HG03095 (cell line): ENCODE measurements around the gene MAPK10.
"Not testable (repeated sequence)": the region's sequence is repeated elsewhere in the genome, so short reads cannot be mapped to it uniquely, and the experiment has no call there.

Experiments
- ATAC-seq: cut with Tn5 transposase; IDR thresholded peaks from one replicate; pipeline ENCODE4 v1.9.1; 2021; ENCODE audit warnings: moderate library complexity; ENCODE audit not compliant: unreplicated experiment

MAPK10 gene

DNA sequence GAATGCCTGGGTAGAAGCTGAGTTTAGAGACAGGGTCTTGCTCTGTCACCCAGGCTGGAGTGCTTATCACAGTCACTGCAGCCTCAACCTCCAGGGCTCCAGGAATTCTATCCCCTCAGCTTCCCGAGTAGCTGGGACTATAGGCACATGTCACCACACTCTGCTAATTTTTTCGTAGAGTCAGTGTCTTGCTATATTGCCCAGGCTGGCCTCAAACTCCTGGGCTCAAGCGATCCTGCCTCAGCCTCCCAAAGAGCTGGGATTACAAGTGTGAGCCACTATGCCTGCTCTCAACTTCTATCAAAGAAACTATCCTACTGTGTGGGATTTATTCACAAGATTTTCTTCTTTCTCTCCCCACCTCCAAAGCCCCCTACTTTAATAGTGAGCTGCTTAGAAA is 15.7 kb downstream of the MAPK10 start:
- ATAC-seq = no peak

- no peak for ATAC-seq
Observed at GRCh38 chr4:86338989-86339388, 20.9 kb downstream of the MAPK10 start.

DNA sequence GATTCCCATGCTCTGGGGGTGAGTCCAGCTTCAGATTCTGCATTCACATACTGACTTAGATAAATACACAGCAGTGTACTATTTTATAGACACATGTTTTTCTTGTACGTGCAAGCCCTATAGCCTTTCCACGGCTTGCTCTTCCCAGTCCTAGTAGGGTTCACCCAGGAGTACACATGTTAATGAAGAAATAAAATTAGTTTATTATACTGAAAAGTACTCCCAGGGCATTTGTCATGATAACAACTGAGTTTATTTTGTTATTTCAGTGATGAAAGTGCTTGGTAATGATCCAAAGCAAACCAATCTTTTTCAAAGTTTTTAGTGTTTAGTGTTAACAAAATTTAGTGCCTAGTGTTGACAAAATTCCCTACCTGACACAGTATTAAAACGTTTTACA is 21.3 kb downstream of the MAPK10 start:
- ATAC-seq = no peak

GRCh38 chr4:86334020-86334750 is 25.7 kb downstream of the MAPK10 start:
- no peak for ATAC-seq

DNA sequence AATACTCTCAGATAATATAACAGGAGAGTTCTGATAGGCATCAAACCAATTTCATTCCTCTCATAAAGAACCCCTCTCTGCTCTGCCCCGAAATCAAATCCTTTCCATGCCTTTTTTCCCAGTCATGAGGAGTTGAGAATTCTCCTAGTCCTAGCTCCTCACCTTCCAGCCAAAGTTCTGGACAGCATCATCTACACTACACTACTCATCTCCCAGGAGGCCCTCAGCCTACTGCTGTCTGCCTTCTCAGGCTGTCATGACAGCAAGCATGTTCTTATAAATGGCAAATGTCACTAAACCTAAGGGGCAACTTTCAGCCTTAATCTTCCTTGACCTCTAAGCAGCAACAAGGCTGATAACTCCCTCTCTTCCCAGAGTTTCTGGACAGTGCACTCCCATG is 26.6 kb downstream of the MAPK10 start:
- ATAC-seq = no peak

GRCh38 chr4:86330961-86331742 is 28.7 kb downstream of the MAPK10 start:
- no peak for ATAC-seq

DNA sequence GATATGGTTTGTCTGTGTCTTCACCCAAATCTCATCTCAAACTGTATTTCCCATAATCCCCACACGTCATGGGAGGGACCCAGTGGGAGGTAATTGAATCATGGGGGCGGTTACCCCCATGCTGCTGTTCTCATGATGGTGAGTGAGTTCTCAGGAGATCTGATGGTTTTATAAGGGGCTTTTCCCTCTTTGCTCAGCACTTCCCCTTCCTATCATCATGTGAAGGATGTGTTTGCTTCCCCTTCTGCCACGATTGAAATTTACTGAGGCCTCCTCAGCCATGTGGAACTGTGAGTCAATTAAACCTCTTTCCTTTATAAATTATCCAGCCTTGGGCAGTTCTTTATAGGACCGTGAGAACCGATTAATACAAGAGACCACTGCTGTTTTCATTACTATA is 29.4 kb downstream of the MAPK10 start:
- ATAC-seq = not testable (repeated sequence)

DNA sequence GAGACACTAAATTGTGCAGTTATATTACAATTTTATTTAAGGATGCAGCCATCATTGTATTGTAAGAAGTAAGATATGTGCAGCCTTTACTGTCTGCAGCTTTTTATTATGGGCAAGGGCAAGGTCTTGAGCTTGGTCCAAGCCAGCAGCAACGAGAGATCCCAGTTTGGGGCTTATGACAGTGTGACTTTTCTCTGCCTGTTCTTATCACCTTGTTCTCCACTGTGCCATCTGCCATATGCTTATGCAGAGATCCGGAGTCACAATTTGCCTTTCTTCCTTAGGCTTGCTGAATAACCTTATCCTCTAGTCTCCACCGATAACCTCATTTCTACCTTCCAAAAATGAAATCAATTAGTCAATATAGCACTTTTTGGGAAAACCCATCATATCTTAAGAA is 30.4 kb downstream of the MAPK10 start:
- ATAC-seq = no peak

DNA sequence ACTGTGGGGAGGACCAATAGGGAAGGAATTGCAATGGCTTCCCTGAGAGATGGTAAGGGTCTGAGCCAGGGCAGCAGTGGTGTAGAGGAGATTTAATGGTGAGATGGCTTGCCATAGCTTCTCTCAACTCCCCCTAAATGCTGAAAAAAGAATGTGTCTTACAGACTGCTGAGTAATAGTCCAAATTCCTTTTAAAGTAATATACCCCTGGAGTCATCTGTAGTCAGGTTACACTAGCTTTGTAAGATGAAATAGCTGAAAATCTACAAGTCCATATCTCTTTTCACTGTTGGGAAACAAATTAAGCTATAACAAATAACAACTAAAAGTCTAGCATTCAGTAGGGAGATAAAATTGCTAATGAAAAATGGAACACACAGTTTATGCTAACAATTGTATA is 33.5 kb downstream of the MAPK10 start:
- no peak for ATAC-seq

GRCh38 chr4:86319390-86319789 is 40.5 kb downstream of the MAPK10 start:
- ATAC-seq = no peak

DNA sequence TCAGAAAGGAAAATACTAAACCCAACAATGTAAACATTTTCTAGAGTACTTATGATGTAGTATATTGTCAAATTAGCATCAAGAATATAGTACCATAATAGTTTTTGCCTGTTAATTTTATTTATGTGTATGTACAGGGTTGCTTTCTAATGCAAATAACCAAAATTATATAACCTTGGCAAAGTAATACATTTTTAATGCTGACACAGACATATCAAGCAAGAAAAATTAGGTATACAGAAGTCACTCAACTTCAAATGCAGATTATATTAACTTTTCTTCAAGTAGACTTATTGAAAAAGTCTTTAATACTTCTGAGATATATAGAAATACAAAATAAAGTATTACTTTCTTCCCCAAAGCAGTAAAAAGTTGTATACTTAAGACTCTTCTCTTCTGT is 44.3 kb downstream of the MAPK10 start:
- ATAC-seq = no peak

- ATAC-seq = no peak
Observed at GRCh38 chr4:86313656-86314055, 46.2 kb downstream of the MAPK10 start.

GRCh38 chr4:86307432-86307831 is 52.4 kb downstream of the MAPK10 start:
- ATAC-seq = no peak

DNA sequence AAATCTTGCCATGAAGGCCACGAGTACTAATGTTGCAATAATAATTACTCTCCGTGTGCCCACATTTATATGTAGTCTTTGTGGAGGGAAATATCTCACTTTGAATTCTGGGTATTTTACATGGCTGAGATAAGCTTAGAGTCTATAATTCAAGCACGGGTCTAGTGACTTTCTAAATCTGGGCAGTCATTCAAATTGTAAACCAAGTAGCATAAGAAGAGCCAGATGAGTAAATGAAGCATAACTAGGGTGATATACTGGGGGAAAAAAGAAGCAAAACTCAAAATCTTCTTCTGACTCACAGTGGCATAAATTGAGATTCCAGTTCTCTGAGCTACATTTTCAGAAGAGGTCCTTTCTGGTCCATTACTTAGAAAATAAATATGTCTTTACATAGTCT is 53.0 kb downstream of the MAPK10 start:
- no peak for ATAC-seq

DNA sequence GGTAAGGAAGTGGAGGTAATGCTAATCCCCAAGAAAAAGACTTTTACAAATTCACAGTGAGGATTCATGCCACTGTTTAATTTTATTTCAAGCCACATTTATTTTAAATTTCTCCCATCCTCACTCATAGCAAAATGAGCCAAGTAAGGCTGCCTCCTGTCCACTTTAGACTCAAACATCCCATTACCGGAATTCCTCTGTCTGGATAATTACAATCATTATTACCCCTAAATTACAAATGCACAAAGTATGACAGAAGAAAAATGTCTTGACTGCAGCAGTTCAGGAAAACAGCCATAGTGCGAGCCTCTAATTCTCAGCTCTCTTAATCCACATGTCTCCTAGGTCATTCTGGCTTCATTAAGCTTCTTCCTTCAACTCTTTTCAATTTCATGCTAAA is 57.0 kb downstream of the MAPK10 start:
- no peak for ATAC-seq

DNA sequence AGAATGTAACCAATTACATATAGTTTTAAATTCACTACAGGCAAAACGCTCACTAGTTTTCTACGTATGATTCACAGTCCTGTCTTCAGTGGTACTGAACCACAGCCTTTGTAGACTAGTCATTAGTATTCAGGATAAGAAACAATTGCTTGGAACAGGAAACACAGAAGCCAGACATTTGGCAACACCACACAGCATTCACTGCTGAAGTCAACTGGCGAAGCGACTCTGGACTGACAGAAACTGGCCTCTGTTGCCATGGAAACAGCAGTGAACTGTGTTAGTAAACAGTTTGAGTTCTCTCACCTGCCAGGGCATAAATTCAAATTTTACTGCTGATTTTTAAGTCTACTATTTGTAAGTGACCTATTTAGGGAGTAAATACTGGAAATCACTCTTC is 57.6 kb downstream of the MAPK10 start:
- no peak for ATAC-seq

DNA sequence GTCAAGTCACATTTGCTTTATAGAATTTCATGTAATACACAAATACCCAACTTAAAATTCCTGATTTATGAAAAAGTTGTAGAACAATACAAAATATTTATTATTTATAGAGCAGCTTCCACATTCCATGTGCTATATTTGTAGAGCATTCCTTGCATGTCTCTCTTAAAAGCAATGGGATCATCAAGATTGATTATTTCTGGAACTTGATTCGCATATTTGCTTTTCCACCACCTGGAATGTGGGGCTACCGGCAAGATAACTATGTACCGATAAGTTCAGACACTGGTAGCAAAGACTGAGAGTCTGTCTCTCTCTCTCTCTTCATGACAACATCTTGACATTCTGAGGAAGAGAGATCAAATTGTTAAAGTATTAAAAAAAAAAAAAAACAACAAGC is 59.3 kb downstream of the MAPK10 start:
- no peak for ATAC-seq

GRCh38 chr4:86296865-86297264 is 63.0 kb downstream of the MAPK10 start:
- no peak for ATAC-seq

DNA sequence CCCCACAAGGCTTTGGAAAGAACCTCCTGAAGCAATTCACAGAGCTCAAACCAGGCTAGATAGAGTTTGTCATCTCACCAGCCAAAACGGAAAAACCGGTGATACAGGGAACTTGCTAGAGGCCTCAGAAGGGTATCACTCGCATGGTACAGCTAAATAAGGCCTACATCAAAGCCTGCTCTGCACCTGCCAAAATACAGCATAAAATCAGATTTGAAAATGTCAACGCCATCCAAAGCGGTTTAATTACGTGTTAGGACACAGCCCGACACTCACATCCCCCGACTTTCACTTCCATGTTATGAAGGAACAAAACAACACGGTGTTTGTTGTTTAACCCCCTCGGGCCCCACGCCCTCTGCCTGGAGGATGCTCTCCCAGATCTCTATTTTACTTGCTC is 65.0 kb downstream of the MAPK10 start:
- ATAC-seq = no peak

GRCh38 chr4:86291180-86291579 is 68.7 kb downstream of the MAPK10 start:
- no peak for ATAC-seq

DNA sequence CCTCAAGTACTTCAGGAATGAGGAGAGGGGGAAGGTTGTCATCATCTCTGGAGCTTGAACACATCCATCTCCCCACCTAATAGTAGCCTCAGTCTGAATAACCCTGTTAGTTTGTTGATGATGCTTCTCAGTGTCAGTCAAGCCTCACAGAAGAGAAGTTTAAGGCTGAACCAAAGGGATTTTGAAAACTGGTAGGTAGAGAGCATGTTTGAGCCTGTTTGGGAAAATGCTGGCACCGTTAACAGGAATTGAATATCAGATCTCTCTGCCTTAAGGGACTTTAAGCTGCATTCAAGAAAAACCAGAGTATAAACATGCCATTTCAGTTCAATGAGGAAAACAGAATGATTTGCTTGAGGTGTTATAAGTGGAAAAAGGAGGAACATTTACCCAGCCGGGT is 73.1 kb downstream of the MAPK10 start:
- no peak for ATAC-seq

DNA sequence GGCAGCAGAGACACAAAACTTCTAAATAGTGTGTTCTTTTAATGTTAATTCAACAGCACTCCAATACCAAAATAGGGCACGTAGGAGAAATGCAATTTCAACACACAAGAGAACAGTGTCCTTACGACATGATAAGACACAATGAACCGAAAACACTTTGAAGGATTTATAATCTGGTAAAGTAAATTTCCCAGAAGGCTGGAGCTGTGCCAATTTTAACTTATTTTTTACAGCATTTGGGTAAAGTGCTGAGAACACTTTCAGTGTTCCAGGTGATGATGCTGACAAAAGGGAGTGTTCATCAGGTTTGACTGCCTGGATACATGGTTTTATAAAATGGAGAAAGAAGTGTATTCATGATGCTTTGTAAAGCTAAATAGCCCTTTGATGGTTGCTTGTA is 76.5 kb downstream of the MAPK10 start:
- no peak for ATAC-seq

- ATAC-seq = no peak
Observed at GRCh38 chr4:86280246-86280645, 79.6 kb downstream of the MAPK10 start.
